GM19328 (cell line): ENCODE results near the gene CYP27B1.
"Not testable (repeated sequence)": the region's sequence is repeated elsewhere in the genome, so short reads cannot be mapped to it uniquely, and the experiment has no call there.

Experiments used
- ATAC-seq: cut with Tn5 transposase; IDR thresholded peaks from one replicate; pipeline ENCODE4 v1.9.1; 2021; ENCODE audit warnings: mild to moderate bottlenecking, moderate library complexity; ENCODE audit not compliant: unreplicated experiment

The CYP27B1 gene

GRCh38 chr12:57793920-57794319 is 27.0 kb upstream of the CYP27B1 start:
- no peak for ATAC-seq

GRCh38 chr12:57783861-57784260 is 17.0 kb upstream of the CYP27B1 start:
- no peak for ATAC-seq

- no peak for ATAC-seq
These were observed 16.6 kb upstream of the CYP27B1 start for GRCh38 chr12:57783466-57783801.

- peak; percentile 63 for ATAC-seq
These were observed 16.0 kb upstream of the CYP27B1 start, which contains the start of gene TSFM for GRCh38 chr12:57782608-57783465. TSFM (plus strand) TSS chr12:57782787; CDS start chr12:57782802, 15 bp downstream.

GRCh38 chr12:57782243-57782607 is 15.3 kb upstream of the CYP27B1 start:
- no peak for ATAC-seq

GRCh38 chr12:57781801-57782200 is 14.9 kb upstream of the CYP27B1 start:
- ATAC-seq, result no peak

GRCh38 chr12:57781244-57781643 is 14.4 kb upstream of the CYP27B1 start:
- no peak for ATAC-seq

GRCh38 chr12:57780284-57780897 is 13.5 kb upstream of the CYP27B1 start:
- ATAC-seq, result no peak

GRCh38 chr12:57779736-57780135 is 12.9 kb upstream of the CYP27B1 start:
- no peak for ATAC-seq

GRCh38 chr12:57777911-57778310 is 11.0 kb upstream of the CYP27B1 start:
- ATAC-seq, result no peak

GRCh38 chr12:57777367-57777766 is 10.5 kb upstream of the CYP27B1 start:
- no peak for ATAC-seq

- no peak for ATAC-seq
These were observed 9.3 kb upstream of the CYP27B1 start for GRCh38 chr12:57776247-57776587.

- no peak for ATAC-seq
These were observed 8.8 kb upstream of the CYP27B1 start for GRCh38 chr12:57775563-57776246.

- no peak for ATAC-seq
These were observed 8.2 kb upstream of the CYP27B1 start for GRCh38 chr12:57775044-57775443.

GRCh38 chr12:57774634-57775033 is 7.8 kb upstream of the CYP27B1 start:
- not testable (repeated sequence) for ATAC-seq

- peak; percentile 23 for ATAC-seq
These were observed 5.8 kb upstream of the CYP27B1 start, which contains the start of gene EEF1AKMT3 for GRCh38 chr12:57772429-57773322. EEF1AKMT3 (plus strand) TSS chr12:57772614; CDS start chr12:57772725, 111 bp downstream.

GRCh38 chr12:57771873-57772428 is 5.1 kb upstream of the CYP27B1 start, which contains the start of gene METTL1:
METTL1 (minus strand) TSS chr12:57772105; CDS start chr12:57772083, 22 bp downstream.
- ATAC-seq, result peak; percentile 73

GRCh38 chr12:57771236-57771872 is 4.5 kb upstream of the CYP27B1 start:
- peak; percentile 63 for ATAC-seq

GRCh38 chr12:57770734-57771133 is 3.9 kb upstream of the CYP27B1 start:
- ATAC-seq, result no peak

- no peak for ATAC-seq
These were observed 2.7 kb upstream of the CYP27B1 start for GRCh38 chr12:57769594-57769993.
